K562 (cell line): ENCODE results near the gene MDP1. TPM values are rescaled to one million over a fixed set of nuclear protein-coding genes. Genes with fewer than 3 reads are reported as not detected.

ENCODE experiments used
- ATAC-seq: fragments of 200-7000 bp; cut with Tn5 transposase; 3 replicates; pipeline ENCODE4 v1.9.1; 2020; ENCODE audit warnings: moderate library complexity
- BruUV-seq: library from RNA; stranded (reverse); fragments of 400-500 nt; replicated peaks from 2 replicates; lab custom pipeline; 2021; lab: Mats Ljungman, UMichigan
- CTCF ChIA-PET: fragments of 300-600 bp; formaldehyde crosslinking; extraction: SDS; loops from one replicate; lab custom pipeline; 2021; ENCODE audit warnings: low intra/inter-chr PET ratio; lab: Yijun Ruan, JAX
- POLR2A ChIA-PET: fragments of 300-600, 350-650 bp; sonication (Branson Sonifier 250); formaldehyde crosslinking; extraction: SDS; loops from one replicate; lab custom pipeline; 2021; ENCODE audit warnings: antibody characterized with exemption, inconsistent platforms; lab: Yijun Ruan, JAX
- DNase-seq, 4 experiments: peaks; one replicate each; pipeline versions ENCODE4 v3.0.0 to v3.0.0-alpha.2; 2011 to 2018; ENCODE audit warnings: low spot score in 3 of 4, mixed read lengths in 3 of 4; ENCODE audit errors: extremely low read depth in 1 of 4
- FAIRE-seq: peaks from 2 replicates; lab custom pipeline; 2011; peaks lifted over from hg19 to GRCh38; lab: Jason Lieb, UNC
- H2AFZ ChIP-seq: 2 replicates; pipeline ENCODE4 v1.6.0; 2011; ENCODE audit warnings: low read depth, low read length, control low read depth, inconsistent platforms
- H3K27ac ChIP-seq: fragments of 200-600 bp; 3 replicates; pipeline ENCODE4 v1.8.0; 2011; ENCODE audit warnings: low read depth, mild to moderate bottlenecking, control low read depth, inconsistent platforms, low read length, moderate library complexity, mixed read lengths; ENCODE audit errors: extremely low read depth
- H3K27me3 ChIP-seq, 2 experiments: fragments of 300-600 bp in 1 of 2; 2 replicates in 1 of 2; 3 replicates in 1 of 2; pipeline versions ENCODE4 v1.6.0 to v1.8.0; 2011; ENCODE audit warnings: inconsistent platforms in 2 of 2, low read length in 2 of 2, mild to moderate bottlenecking in 1 of 2, mixed read lengths in 1 of 2, moderate library complexity in 1 of 2; ENCODE audit not compliant: control insufficient read depth in 2 of 2, insufficient read depth in 2 of 2
- H3K36me3 ChIP-seq: fragments of 300-600 bp; 3 replicates; pipeline ENCODE4 v1.8.0; 2011; ENCODE audit warnings: mild to moderate bottlenecking, low read length, inconsistent platforms; ENCODE audit not compliant: control insufficient read depth, insufficient read depth
- H3K4me1 ChIP-seq, 2 experiments: fragments of 200-600 bp in 1 of 2; replicated peaks in 1 of 2; 2 replicates in 1 of 2; 3 replicates in 1 of 2; pipeline versions ENCODE4 v1.5.1 to v1.8.0; 2011; ENCODE audit warnings: inconsistent platforms in 2 of 2, low read length in 2 of 2, mild to moderate bottlenecking in 1 of 2, mixed read lengths in 1 of 2, moderate library complexity in 1 of 2; ENCODE audit not compliant: control insufficient read depth in 2 of 2, insufficient read depth in 2 of 2
- H3K4me2 ChIP-seq: 2 replicates; pipeline ENCODE4 v1.6.1; 2011; ENCODE audit warnings: low read length, control low read depth, inconsistent platforms, mixed read lengths; ENCODE audit not compliant: insufficient read depth
- H3K4me3 ChIP-seq: fragments of 200-600 bp; sonication (generic), shearing (Covaris generic); 2 replicates; pipeline ENCODE4 v1.5.1; 2016; ENCODE audit warnings: control low read depth, inconsistent platforms
- H3K79me2 ChIP-seq: fragments of 200-600 bp; 3 replicates; pipeline ENCODE4 v1.8.0; 2011; ENCODE audit warnings: low read length, inconsistent platforms; ENCODE audit not compliant: control insufficient read depth, insufficient read depth
- H3K9ac ChIP-seq, 2 experiments: 2 replicates each; pipeline versions ENCODE4 v1.6.0 to v1.6.1; 2011; ENCODE audit warnings: low read depth in 2 of 2, low read length in 2 of 2, control low read depth in 1 of 2, inconsistent platforms in 1 of 2, mild to moderate bottlenecking in 1 of 2, mixed read lengths in 1 of 2; ENCODE audit not compliant: insufficient read depth in 1 of 2
- H3K9me1 ChIP-seq: one replicate; pipeline ENCODE4 v1.6.0; 2011; ENCODE audit warnings: inconsistent platforms, mild to moderate bottlenecking, low read length, moderate library complexity; ENCODE audit not compliant: control insufficient read depth, insufficient read depth
- H3K9me3 ChIP-seq: replicated peaks from 2 replicates; pipeline ENCODE4 v1.5.1; 2011; ENCODE audit warnings: low read depth, low read length, inconsistent platforms; ENCODE audit not compliant: control insufficient read depth, insufficient read depth
- H4K20me1 ChIP-seq: replicated peaks from 2 replicates; pipeline ENCODE4 v1.6.1; 2011; ENCODE audit warnings: low read length, inconsistent platforms, mixed read lengths; ENCODE audit not compliant: control insufficient read depth, insufficient read depth
- BRF1 ChIP-seq: IDR thresholded peaks from 3 replicates; pipeline ENCODE4 v1.6.1; 2011; ENCODE audit warnings: borderline replicate concordance, mild to moderate bottlenecking; ENCODE audit not compliant: insufficient read length; ENCODE audit errors: extremely low read depth
- PHTF2 ChIP-seq: fragments of 250-450 bp; sonication (Bioruptor Pico); IDR thresholded peaks from 2 replicates; pipeline ENCODE4 v1.5.0; 2021; ENCODE audit warnings: mild to moderate bottlenecking
- POLR2G ChIP-seq: fragments of 200-400 bp; formaldehyde crosslinking; IDR thresholded peaks from 2 replicates; pipeline ENCODE4 v1.6.1; 2017; ENCODE audit warnings: low read depth, mild to moderate bottlenecking, antibody characterized with exemption, low read length, moderate library complexity
- RBFOX2 ChIP-seq: fragments of 200-400 bp; formaldehyde crosslinking; IDR thresholded peaks from 2 replicates; pipeline ENCODE4 v1.6.1; 2017; ENCODE audit warnings: low read depth, mild to moderate bottlenecking, low read length, moderate library complexity
- RFX7 ChIP-seq: fragments of 250-450 bp; sonication (Bioruptor Pico); IDR thresholded peaks from 2 replicates; pipeline ENCODE4 v1.5.1; 2021; ENCODE audit warnings: mild to moderate bottlenecking
- ZFP1 ChIP-seq: fragments of 450-650 bp; formaldehyde crosslinking; IDR thresholded peaks from 2 replicates; pipeline ENCODE4 v1.4.0; 2020; ENCODE audit warnings: mild to moderate bottlenecking, mixed read lengths
- ZNF449 ChIP-seq: fragments of 250-450 bp; sonication (Bioruptor Pico); IDR thresholded peaks from 2 replicates; pipeline ENCODE4 v1.8.0; 2022; ENCODE audit warnings: moderate library complexity, mild to moderate bottlenecking, inconsistent platforms
- WGBS: fragments of 100-300 bp; shearing (Covaris generic); methylation state at CpG from one replicate; pipeline ENCODE4 v1.1.6; 2016; ENCODE audit warnings: low coverage, mixed read lengths; ENCODE audit not compliant: insufficient coverage; ENCODE audit errors: missing lambda C conversion rate; 5-methylcytosine and 5-hydroxymethylcytosine counted together
- in situ Hi-C: fragments of 300-500 bp; cut with MboI; formaldehyde crosslinking; loops from 4 replicates; pipeline ENCODE4 v1.15.0; 2018; ENCODE audit warnings: inconsistent platforms, mixed read lengths
- intact Hi-C: fragments of 100-400 bp; cut with micrococcal nuclease; formaldehyde crosslinking; loops from 2 replicates; pipeline ENCODE4 v1.14.2; 2022
- polyA plus RNA-seq, 8 experiments: library from polyadenylated mRNA; depleted of rRNA in 4 of 8; stranded (reverse) in 5 of 8; unstranded in 3 of 8; fragments of >200 nt; fragmentation: Nextera tagmentation in 2 of 8; fragmentation: Illumina TruSeq in 1 of 8; extraction: Ambion mirVana in 2 of 8; extraction: Trizol in 1 of 8; gene quantifications; 2 replicates each; pipeline versions ENCODE4 v1.2.1 to v1.2.3, GENCODE V29; 2011 to 2014; ENCODE audit warnings: inconsistent platforms in 1 of 8, missing spikeins in 1 of 8
- total RNA-seq, 7 experiments: library from RNA; depleted of rRNA in 6 of 7; stranded (reverse); fragments of >200 nt in 6 of 7; fragmentation: Illumina TruSeq in 2 of 7; extraction: Trizol in 2 of 7; gene quantifications; 2 replicates each; pipeline versions ENCODE4 v1.2.1 to v1.2.3, GENCODE V29; 2011 to 2021; ENCODE audit warnings: low replicate concordance in 1 of 7

MDP1 gene
- total and polyA plus RNA-seq, 9 of the 15 experiments (the other 6 are each of a cell fraction or from before 2014, with no cell fraction given): 2.7 to 29.6 (median 11.0) TPM

GRCh38 chr14:24179294-24179960 is 36.4 kb downstream of the MDP1 start:
- intact Hi-C loops (no loop called here), in situ Hi-C loops (no loop called here)
- H3K9me1 ChIP-seq: no peaks in the 10 kb centered on the region
- FAIRE-seq (no peak), DNase-seq (no peak), ATAC-seq (no peak)
- H3K27me3 ChIP-seq: no peaks in the 10 kb centered on the region
- 85% methylated on average over 11 of the region's 14 CpGs for WGBS
- H3K4me1 ChIP-seq: no peaks in the 10 kb centered on the region; a peak in 2 of 5 replicates
- no peak overlapping the region for H3K9ac ChIP-seq
- no peak for TF ChIP-seq RFX7 (CRISPR knock-in tag)
- TF ChIP-seq RBFOX2: peak; percentile 41
- TF ChIP-seq ZNF449 (CRISPR knock-in tag): no peak
- no peak for TF ChIP-seq PHTF2 (CRISPR knock-in tag)
- TF ChIP-seq ZFP1 (CRISPR knock-in tag): no peak
- no peak for TF ChIP-seq BRF1
- 0 out of 2 replicates have a peak, but pooled peaks have one; percentile 45 for TF ChIP-seq POLR2G
- TF ChIP-seq, all 486 proteins: peak for 2
- no peak overlapping the region for H2AFZ ChIP-seq
- no peak overlapping the region for H3K4me2 ChIP-seq
- no peaks in the 10 kb centered on the region for H3K9me3 ChIP-seq
- H3K36me3 ChIP-seq: peaks cover 57% of the 10 kb centered on the region; the same call in 2 of the 3 replicates
- H3K79me2 ChIP-seq: no peaks in the 10 kb centered on the region
- no peak overlapping the region for H3K4me3 ChIP-seq
- H3K27ac ChIP-seq: no peak overlapping the region
- ChIA-PET POLR2A (interaction anchor here (0.6 to 1.4 kb wide), 6 partner anchors 9 to 64 kb away, joined by 3 to 6 read pairs (median 4); partner anchors contain the start of genes IPO4, IRF9 and TM9SF1), CTCF (no interaction called here)
- no peaks in the 10 kb centered on the region for H4K20me1 ChIP-seq
- no TSS peak for BruUV-seq
